ENCODE results near the gene MRPL37.
"Not testable (repeated sequence)": the region's sequence is repeated elsewhere in the genome, so short reads cannot be mapped to it uniquely, and the experiment has no call there.

Gene MRPL37

DNA sequence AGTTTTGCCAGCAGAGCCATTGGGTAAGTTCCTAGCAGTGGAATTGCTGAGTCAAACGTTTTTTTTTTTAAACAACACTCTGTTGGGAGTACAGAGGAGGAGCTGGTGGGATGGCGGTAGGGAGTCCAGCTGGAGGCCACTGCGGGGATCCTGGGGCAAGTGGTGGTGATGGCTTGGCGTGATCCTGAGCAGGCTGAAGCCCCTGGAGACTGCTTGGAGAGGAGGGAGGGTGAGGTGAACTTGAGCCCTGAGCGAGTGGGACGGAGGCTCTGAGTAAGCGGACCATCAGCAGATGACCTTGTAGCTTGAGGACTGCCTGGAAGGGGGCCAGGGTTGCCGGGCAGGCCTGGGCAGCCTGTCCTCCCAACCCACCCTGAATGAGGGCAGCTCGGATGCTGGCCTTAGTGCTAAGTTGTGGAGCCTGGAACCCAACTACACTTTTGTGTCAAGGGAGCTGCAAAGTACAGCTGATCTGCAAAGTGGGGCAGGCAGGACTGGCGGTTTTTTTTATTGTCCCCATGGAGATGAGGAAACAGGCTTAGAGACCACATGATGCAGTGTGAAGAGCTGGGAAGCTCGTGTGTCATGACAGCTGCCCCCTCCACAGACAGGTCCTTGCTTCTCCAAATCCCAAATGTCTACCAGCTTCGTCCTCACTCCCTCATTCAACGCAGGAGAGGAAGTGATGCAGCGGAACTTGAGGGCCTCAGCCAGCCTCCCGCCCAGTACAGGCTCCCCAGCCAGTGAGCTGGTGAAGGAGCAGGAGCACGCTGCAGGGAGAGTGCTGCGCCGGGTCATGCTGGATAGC, 20.2 kb downstream of the MRPL37 start:
- peak; percentile 71 for DNase-seq

GRCh38 chr1:54221113-54221834, 21.3 kb downstream of the MRPL37 start:
- no peak for DNase-seq

GRCh38 chr1:54221867-54222484, 22.0 kb downstream of the MRPL37 start:
- no peak for DNase-seq

DNA sequence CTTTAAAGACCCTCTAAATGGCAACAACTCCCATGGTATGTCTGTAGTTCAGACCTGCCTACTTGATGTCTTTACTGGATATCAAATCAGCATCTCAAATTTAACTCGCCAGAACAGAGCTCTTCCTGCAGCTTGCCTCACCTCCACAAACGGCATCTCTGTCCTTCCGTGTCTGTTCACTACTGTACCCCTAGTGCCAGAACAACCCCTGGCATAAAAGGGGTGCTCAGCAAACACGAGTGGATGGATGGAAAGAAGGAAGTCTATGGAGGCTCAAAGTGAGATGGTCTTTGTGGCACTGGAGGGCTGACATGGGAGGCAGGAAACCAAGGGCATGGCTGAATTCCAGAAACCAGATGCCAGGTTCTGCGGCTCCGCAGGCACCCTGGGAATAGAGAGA, 22.7 kb downstream of the MRPL37 start:
- DNase-seq, result no peak

DNA sequence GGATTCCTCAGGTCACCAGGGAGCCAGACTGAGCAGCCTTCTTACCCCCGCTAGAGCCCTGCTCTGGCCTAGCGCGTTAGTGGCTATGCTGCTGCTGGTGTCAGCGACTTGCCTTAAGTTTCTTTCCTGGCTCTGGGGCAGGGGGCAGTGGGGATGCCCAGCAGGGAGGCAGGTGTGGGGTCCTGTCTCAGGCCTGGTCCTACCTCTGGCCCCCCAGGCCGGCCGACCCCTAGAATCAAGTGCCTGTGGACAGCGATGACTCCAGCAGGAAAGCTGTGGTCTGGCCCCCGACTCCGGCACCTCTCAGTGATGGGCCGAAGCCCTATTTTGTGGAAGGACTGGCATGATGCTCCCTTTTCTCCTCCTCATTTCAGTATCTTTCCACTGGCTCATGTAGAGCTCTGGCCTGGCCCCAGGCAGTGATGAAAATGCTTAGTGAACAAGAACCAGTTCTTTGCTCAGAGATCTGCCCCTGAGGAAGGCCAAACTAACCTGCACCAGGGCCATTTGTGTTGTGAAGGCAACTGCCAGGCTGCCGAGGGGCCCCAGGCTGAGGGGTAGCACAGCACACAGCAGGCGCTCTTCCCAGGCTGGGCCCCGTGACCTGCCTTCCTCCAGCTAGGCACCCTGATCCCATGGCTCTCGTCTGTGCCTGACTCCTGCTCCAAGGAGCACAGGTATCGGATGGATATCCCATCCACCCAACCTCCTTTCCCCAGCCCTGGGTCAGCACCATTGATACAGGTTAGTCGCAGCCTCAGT, 23.7 kb downstream of the MRPL37 start:
- DNase-seq, result no peak

DNA sequence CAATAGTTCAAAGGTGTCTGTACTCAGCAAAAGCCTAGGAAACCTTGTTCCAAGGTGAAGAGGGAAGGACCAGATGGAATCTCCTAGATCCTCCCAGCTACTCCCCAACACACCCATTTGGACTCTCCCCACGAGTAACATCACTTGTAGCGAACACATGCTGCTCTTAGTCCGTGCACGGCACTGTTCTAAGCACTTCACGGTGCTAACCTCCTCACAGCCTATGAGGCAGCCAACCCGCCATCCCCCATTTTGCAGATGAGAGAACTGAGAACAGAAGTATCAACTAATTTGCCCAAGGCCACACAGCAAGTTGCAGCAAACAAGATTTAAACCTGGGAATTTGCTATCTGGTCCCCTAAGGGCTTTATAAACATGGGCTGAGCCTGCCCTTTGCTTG, 24.3 kb downstream of the MRPL37 start:
- no peak for DNase-seq

DNA sequence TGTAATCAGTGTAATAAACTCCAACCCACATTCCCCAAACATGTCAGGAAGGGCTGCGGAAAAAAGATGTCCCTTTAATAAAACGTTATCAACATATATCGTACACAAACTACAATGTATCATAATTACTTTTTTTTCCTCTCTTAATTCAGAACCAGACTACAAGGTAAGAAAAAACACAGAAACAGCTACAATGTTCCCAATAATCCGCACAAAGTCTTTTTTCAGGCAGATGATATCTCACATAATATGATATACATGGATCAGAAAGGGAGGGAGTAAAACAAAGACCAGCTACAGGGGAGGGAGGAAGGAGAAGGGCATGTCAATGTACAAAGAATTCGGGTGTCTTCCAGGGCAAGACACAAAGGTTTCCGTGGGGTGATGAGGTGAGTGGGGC, 25.4 kb downstream of the MRPL37 start:
- DNase-seq, result no peak

- DNase-seq, result no peak
Observed at GRCh38 chr1:54225986-54226559, 26.1 kb downstream of the MRPL37 start.

- DNase-seq, result no peak
Observed at GRCh38 chr1:54227091-54227602, 27.2 kb downstream of the MRPL37 start.

- peak; percentile 73 for DNase-seq
Observed at GRCh38 chr1:54227891-54228310, 27.9 kb downstream of the MRPL37 start.

DNA sequence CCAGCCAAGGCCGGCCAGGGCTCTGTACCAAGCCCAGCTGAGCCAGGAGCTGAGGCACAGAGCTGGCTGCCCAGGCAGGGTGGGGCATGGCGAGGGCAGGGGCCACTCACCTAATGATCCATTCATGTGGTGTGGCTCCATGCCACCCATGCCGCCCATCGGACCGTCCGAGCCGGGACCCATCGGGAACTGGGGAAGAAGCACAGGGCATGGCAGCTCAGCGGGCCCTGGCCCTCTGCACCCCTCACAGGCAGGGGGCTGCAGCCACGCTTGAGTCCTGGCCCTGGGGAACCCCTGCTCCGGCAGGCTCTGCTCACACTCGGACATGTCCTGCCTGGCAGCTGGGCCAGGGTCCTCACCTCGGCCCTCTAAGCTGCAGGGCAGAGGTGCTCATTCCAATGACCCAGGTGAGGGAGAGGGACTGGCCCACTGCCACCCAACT, 28.7 kb downstream of the MRPL37 start:
- DNase-seq, result no peak

DNA sequence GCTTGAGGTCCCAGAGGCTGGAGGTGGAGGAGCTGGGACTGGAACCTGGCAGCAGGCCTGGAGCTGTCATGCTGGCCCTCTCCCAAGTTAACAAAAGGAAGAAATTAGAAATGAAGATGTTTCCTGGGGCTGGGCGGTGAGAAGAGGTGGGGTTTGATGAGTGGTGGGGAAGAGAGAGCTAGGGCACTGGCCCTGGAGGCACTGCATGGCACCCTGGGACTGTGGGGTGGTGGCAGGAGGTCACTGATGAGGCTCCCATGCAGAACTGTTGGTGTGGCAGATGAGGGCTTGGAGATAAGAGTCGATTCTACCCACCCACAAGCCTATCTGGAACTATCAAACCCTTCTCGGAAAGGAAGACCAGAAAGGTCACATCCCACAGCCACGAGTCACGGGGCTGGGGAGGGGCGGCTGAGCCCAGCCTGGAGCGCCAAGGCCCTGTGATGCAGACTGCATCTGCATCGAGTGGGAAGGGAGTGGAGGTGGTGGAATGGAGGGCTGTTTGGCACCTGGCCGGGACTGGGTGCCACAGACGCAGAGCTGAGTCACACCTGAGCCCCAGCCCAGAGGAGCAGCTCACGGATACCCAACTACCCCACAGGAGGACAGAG, 29.4 kb downstream of the MRPL37 start:
- no peak for DNase-seq

DNA sequence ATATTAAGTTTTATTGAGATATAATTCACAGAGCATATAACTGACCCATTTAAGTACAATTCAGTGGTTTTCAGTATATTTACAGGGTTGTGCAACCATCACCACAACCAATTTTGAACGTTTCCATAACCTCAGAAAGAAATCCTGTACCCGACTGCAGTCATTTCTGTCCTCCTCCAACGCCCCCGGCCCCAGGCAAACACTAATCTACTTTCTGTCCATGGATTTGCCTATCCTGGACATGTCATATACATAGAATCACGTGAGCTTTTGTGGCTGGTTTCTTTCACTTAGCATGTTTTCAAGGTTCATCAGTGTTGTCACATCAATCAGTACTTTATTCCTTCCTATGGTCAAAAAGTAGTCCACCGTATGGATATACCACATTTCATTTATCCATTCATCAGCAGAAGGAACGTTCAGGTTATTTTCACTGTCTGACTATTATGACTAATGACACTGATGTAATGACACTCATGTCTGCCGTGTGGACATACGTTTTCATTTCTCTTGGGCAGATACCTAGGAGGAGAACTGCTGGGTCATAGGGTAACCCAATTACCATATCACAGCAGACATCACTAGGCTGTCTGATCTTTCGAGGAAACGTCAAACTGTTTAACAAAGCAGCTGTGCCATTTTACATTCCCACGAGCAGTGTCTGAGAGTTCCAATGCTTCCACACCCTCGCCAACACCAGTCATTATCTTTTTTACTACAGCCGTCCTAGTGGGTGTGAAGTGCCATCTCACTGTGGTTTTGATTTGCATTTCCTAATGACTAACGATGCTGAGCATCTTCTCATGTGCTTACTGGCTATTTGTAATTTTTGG, 30.8 kb downstream of the MRPL37 start:
- no peak for DNase-seq

GRCh38 chr1:54233196-54233595, 33.2 kb downstream of the MRPL37 start:
- DNase-seq, result not testable (repeated sequence)

DNA sequence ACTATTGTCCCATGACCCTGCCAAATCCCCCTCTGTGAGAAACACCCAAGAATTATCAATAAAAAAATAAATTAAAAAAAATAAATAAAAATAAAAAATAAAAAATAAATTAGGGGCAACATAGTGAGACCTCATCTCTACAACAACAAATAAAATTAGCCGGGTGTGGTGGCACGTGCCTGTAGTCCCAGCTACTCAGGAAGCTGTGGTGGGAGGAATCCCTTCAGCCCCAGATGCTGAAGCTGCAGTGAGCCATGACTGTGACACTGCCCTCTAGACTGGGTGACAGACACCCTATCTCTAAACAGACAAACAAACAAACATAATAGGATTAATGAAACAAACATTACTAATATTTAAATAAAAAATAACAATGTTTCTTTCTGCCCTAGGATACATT, 34.3 kb downstream of the MRPL37 start:
- DNase-seq, result no peak

GRCh38 chr1:54237586-54237985, 37.6 kb downstream of the MRPL37 start:
- no peak for DNase-seq

- no peak for DNase-seq
Observed at GRCh38 chr1:54238353-54239034, 38.5 kb downstream of the MRPL37 start.

DNA sequence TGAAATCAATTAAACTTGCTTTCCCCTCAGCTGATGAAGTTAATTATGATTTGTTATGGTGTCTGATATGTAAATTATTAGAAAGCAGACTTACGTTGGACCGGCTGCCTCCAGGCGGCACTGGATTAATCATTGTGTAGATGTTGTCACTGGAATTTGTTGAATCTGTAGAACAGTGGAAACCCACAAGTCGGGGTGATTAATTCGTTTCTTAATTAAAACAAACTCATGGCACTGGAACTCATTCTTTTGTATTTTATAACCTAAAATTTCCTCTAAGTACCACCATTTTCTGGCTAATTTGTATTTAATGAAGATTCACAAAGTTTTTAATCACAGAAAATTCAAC, 39.0 kb downstream of the MRPL37 start:
- DNase-seq, result no peak

DNA sequence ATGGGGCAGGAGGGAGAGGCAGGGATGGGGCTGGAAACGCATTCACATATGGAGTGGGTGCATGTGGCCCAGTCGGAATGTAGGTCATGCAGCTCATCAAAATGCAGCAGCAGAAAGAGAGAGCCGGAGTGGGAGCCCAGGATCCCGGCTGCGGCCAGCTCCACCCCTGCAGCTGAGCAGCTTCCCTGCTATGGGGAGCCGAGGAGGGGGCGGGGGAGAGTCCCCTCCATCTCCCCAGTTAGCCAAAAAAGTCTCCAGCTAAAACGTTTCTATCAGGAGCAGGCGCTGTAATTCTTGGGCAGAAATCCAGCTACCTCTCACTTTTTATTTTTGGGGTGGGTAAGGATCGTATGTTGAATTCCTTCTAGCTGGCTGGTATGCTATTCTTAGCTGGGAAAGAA, 39.7 kb downstream of the MRPL37 start:
- peak; percentile 65 for DNase-seq

DNA sequence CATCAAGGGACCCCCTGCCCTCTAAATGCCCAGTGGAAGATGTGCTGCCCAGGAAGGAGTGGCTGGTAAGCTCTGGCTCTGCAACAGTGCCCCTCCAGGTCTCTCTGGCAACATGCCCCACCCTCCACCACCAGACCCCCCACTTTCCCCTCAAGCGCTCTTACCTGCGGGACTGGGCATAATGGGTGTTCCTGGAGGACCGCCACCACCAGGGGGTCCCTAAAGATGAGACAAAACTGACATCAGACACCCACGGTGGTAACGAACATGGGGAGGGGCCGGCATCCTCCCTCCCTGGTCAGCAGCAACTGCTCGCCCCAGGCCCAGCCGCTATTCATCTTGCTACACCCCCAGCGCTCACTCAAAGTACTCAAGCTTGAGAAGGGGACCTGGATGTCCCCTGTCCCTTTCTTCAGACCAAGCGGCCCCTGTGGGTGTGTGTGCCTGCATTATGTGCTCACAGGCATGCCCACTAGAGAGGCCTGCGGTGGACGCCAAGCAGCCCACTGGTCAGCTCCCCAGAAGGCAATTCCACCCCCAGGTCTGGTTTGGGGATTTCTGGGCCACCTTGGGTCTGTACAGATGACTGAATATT, 40.9 kb downstream of the MRPL37 start:
- DNase-seq, result no peak

Measured in eye (tissue), 1 donor.